ENCODE results near the gene SOX18.

The SOX18 gene

GRCh38 chr20:64080813-64081623, 31.6 kb upstream of the SOX18 start:
- no peak for DNase-seq (ENCODE audit: low spot score)

GRCh38 chr20:64080013-64080812, 30.8 kb upstream of the SOX18 start, which contains the start of gene OPRL1:
TSS of gene OPRL1 (plus strand) at chr20:64080082. CDS start at chr20:64092721, 12,639 bp downstream.
- no peak for DNase-seq (ENCODE audit: low spot score)

- DNase-seq (ENCODE audit: low spot score): peak; percentile 57
These were observed 30.0 kb upstream of the SOX18 start, which contains the start of gene RGS19 for GRCh38 chr20:64079273-64080012. TSS of gene RGS19 (minus strand) at chr20:64079518. CDS start at chr20:64076886, 2,632 bp downstream.

- no peak for DNase-seq (ENCODE audit: low spot score)
These were observed 29.5 kb upstream of the SOX18 start for GRCh38 chr20:64078934-64079272.

GRCh38 chr20:64077876-64078551, 28.6 kb upstream of the SOX18 start:
- DNase-seq (ENCODE audit: low spot score): no peak

- DNase-seq (ENCODE audit: low spot score): no peak
These were observed 28.1 kb upstream of the SOX18 start for GRCh38 chr20:64077541-64077875.

GRCh38 chr20:64077094-64077493, 27.7 kb upstream of the SOX18 start:
- no peak for DNase-seq (ENCODE audit: low spot score)

- no peak for DNase-seq (ENCODE audit: low spot score)
These were observed 26.9 kb upstream of the SOX18 start for GRCh38 chr20:64076061-64076997.

- no peak for DNase-seq (ENCODE audit: low spot score)
These were observed 26.1 kb upstream of the SOX18 start for GRCh38 chr20:64075556-64075955.

- DNase-seq (ENCODE audit: low spot score): no peak
These were observed 25.5 kb upstream of the SOX18 start for GRCh38 chr20:64074963-64075362.

- no peak for DNase-seq (ENCODE audit: low spot score)
These were observed 24.8 kb upstream of the SOX18 start for GRCh38 chr20:64074184-64074789.

- DNase-seq (ENCODE audit: low spot score): no peak
These were observed 24.2 kb upstream of the SOX18 start for GRCh38 chr20:64073476-64074183.

GRCh38 chr20:64072498-64073063, 23.1 kb upstream of the SOX18 start:
- no peak for DNase-seq (ENCODE audit: low spot score)

- no peak for DNase-seq (ENCODE audit: low spot score)
These were observed 22.2 kb upstream of the SOX18 start for GRCh38 chr20:64071341-64072332.

GRCh38 chr20:64070244-64070993, 21.0 kb upstream of the SOX18 start:
- DNase-seq (ENCODE audit: low spot score): no peak

GRCh38 chr20:64069614-64070243, 20.3 kb upstream of the SOX18 start:
- peak; percentile 57 for DNase-seq (ENCODE audit: low spot score)

GRCh38 chr20:64069209-64069613, 19.8 kb upstream of the SOX18 start:
- DNase-seq (ENCODE audit: low spot score): no peak
